Measurements from ENCODE around the gene SIX2. TPM values are rescaled to one million over a fixed set of nuclear protein-coding genes. Genes with fewer than 3 reads are reported as not detected.
A peak's percentile ranks its signal among the peaks of the same experiment; 100 is the strongest.

The SIX2 gene
- total and polyA plus RNA-seq, 2 donors (not counting 1 experiment from before 2014, with no cell fraction given): 0.03 TPM; not detected in 1

DNA sequence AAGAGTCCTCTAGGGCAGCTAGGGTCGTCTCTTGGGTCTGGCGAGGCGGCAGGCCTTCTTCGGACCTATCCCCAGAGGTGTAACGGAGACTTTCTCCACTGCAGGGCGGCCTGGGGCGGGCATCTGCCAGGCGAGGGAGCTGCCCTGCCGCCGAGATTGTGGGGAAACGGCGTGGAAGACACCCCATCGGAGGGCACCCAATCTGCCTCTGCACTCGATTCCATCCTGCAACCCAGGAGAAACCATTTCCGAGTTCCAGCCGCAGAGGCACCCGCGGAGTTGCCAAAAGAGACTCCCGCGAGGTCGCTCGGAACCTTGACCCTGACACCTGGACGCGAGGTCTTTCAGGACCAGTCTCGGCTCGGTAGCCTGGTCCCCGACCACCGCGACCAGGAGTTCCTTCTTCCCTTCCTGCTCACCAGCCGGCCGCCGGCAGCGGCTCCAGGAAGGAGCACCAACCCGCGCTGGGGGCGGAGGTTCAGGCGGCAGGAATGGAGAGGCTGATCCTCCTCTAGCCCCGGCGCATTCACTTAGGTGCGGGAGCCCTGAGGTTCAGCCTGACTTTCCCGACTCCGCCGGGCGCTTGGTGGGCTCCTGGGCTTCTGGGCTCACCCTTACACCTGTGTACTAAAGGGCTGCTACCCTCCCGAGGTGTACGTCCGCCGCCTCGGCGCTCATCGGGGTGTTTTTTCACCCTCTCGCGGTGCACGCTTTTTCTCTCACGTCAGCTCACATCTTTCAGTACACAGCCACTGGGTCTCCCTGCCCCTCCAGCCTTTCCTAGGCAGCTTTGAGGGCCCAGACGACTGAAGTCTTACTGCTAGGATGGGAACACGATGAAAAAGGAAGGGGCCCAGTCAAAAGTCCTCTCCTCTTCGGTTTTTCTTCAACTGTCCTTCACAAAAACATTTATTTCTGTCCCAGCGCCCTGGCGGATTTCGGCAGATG lies 8.1 kb downstream of the SIX2 start:
- H3K4me2 ChIP-seq (ENCODE audit: extremely low read depth, insufficient read depth, low read length): peak overlapping the region; percentile 27
- TF ChIP-seq, protein P1, sequence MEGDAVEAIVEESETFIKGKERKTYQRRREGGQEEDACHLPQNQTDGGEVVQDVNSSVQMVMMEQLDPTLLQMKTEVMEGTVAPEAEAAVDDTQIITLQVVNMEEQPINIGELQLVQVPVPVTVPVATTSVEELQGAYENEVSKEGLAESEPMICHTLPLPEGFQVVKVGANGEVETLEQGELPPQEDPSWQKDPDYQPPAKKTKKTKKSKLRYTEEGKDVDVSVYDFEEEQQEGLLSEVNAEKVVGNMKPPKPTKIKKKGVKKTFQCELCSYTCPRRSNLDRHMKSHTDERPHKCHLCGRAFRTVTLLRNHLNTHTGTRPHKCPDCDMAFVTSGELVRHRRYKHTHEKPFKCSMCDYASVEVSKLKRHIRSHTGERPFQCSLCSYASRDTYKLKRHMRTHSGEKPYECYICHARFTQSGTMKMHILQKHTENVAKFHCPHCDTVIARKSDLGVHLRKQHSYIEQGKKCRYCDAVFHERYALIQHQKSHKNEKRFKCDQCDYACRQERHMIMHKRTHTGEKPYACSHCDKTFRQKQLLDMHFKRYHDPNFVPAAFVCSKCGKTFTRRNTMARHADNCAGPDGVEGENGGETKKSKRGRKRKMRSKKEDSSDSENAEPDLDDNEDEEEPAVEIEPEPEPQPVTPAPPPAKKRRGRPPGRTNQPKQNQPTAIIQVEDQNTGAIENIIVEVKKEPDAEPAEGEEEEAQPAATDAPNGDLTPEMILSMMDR (conservative IDR thresholded peaks at IDR 0.05 in 1 of 2, IDR thresholded peaks at IDR 0.05 in 1 of 2; ENCODE audit: low read depth in 1 of 2, low read length in 2 of 2): no peak
- TF ChIP-seq EZH2 (IDR thresholded peaks at IDR 0.05; ENCODE audit: low read length, missing control alignments): peak; percentile 88
- H3K79me2 ChIP-seq (ENCODE audit: control insufficient read depth, insufficient read depth, low read length): no peaks in the 10 kb centered on the region
- H3K27ac ChIP-seq (ENCODE audit: insufficient read depth, low read length): no peak overlapping the region
- H3K27me3 ChIP-seq (ENCODE audit: control insufficient read depth, insufficient read depth, low read length): peaks cover 84% of the 10 kb centered on the region
- H3K9ac ChIP-seq (ENCODE audit: insufficient read depth, low read length): no peak overlapping the region
- H3K9me3 ChIP-seq (ENCODE audit: control insufficient read depth, insufficient read depth, low read depth, low read length): no peaks in the 10 kb centered on the region
- H3K36me3 ChIP-seq (ENCODE audit: control insufficient read depth, insufficient read depth, low read length): no peaks in the 10 kb centered on the region
- DNase-seq (ENCODE audit: low read depth in 2 of 2): no peak
- no peaks in the 10 kb centered on the region for H3K4me1 ChIP-seq (ENCODE audit: control insufficient read depth, extremely low read depth, insufficient read depth, low read length)
- peak overlapping the region in 2 of 4 experiments; percentile 9 to 17 for H3K4me3 ChIP-seq (replicated peaks in 1 of 4; ENCODE audit: control extremely low read depth in 1 of 4, insufficient read depth in 1 of 4, low read depth in 3 of 4, low read length in 4 of 4)
- no peaks in the 10 kb centered on the region for H4K20me1 ChIP-seq (ENCODE audit: control insufficient read depth, extremely low read depth, insufficient read depth, low read length)
- H2AFZ ChIP-seq (ENCODE audit: low read length): no peak overlapping the region

DNA sequence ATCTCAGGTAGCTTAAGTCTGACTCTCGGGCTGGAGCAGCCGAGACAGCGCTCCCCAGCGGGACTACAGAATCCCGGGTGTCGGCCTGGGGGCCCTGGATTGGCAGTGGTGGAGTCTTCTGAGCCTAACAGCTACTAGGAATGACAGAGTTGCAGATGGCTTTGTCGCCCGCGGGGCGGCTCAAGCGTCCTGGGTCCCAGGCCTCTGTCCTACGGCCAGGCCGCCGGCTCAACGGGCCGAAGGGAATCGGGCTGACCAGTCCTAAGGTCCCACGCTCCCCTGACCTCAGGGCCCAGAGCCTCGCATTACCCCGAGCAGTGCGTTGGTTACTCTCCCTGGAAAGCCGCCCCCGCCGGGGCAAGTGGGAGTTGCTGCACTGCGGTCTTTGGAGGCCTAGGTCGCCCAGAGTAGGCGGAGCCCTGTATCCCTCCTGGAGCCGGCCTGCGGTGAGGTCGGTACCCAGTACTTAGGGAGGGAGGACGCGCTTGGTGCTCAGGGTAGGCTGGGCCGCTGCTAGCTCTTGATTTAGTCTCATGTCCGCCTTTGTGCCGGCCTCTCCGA lies 8.8 kb downstream of the SIX2 start:
- Histone ChIP-seq H3K27ac (ENCODE audit: insufficient read depth, low read length) (no peak overlapping the region), H3K4me2 (ENCODE audit: extremely low read depth, insufficient read depth, low read length) (no peak overlapping the region), H3K4me3 (replicated peaks in 1 of 4; ENCODE audit: control extremely low read depth in 1 of 4, insufficient read depth in 1 of 4, low read depth in 3 of 4, low read length in 4 of 4) (no peak overlapping the region), H3K9me3 (ENCODE audit: control insufficient read depth, insufficient read depth, low read depth, low read length) (no peaks in the 10 kb centered on the region), H3K9ac (ENCODE audit: insufficient read depth, low read length) (no peak overlapping the region), H3K4me1 (ENCODE audit: control insufficient read depth, extremely low read depth, insufficient read depth, low read length) (no peaks in the 10 kb centered on the region), H3K36me3 (ENCODE audit: control insufficient read depth, insufficient read depth, low read length) (no peaks in the 10 kb centered on the region), H4K20me1 (ENCODE audit: control insufficient read depth, extremely low read depth, insufficient read depth, low read length) (no peaks in the 10 kb centered on the region), H3K27me3 (ENCODE audit: control insufficient read depth, insufficient read depth, low read length) (peaks cover 77% of the 10 kb centered on the region), H3K79me2 (ENCODE audit: control insufficient read depth, insufficient read depth, low read length) (no peaks in the 10 kb centered on the region), H2AFZ (ENCODE audit: low read length) (no peak overlapping the region)
- DNase-seq (ENCODE audit: low read depth in 2 of 2): no peak
- TF ChIP-seq EZH2 (IDR thresholded peaks at IDR 0.05; ENCODE audit: low read length, missing control alignments): peak; percentile 38
- TF ChIP-seq, protein P1 (conservative IDR thresholded peaks at IDR 0.05 in 1 of 2, IDR thresholded peaks at IDR 0.05 in 1 of 2; ENCODE audit: low read depth in 1 of 2, low read length in 2 of 2): no peak

DNA sequence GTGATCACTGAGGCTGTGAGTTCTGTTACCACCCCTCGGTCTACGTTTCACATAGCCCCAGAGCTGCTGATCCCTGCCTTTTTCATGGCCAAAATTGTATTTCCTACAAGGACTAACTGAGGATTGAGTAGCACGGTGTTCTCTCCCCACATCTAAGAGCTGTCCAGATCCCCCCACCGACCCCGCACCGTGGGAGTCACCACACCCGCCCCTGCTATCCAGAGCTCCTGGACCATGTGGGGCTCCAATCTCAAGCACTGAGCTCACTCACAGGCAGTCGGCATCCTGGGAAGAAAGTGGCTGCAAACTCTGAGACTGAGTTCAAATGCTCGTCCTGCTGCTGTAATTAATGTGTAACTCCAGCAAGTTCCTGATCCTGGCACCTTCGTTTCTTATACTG lies 9.7 kb downstream of the SIX2 start:
- Histone ChIP-seq H3K27ac (ENCODE audit: insufficient read depth, low read length) (no peak overlapping the region), H3K9me3 (ENCODE audit: control insufficient read depth, insufficient read depth, low read depth, low read length) (no peaks in the 10 kb centered on the region), H3K4me1 (ENCODE audit: control insufficient read depth, extremely low read depth, insufficient read depth, low read length) (no peaks in the 10 kb centered on the region), H2AFZ (ENCODE audit: low read length) (no peak overlapping the region), H3K27me3 (ENCODE audit: control insufficient read depth, insufficient read depth, low read length) (peaks cover 71% of the 10 kb centered on the region), H4K20me1 (ENCODE audit: control insufficient read depth, extremely low read depth, insufficient read depth, low read length) (no peaks in the 10 kb centered on the region), H3K79me2 (ENCODE audit: control insufficient read depth, insufficient read depth, low read length) (no peaks in the 10 kb centered on the region), H3K9ac (ENCODE audit: insufficient read depth, low read length) (no peak overlapping the region), H3K4me2 (ENCODE audit: extremely low read depth, insufficient read depth, low read length) (no peak overlapping the region), H3K4me3 (replicated peaks in 1 of 4; ENCODE audit: control extremely low read depth in 1 of 4, insufficient read depth in 1 of 4, low read depth in 3 of 4, low read length in 4 of 4) (no peak overlapping the region), H3K36me3 (ENCODE audit: control insufficient read depth, insufficient read depth, low read length) (no peaks in the 10 kb centered on the region)
- DNase-seq (ENCODE audit: low read depth in 2 of 2): no peak
- peak; percentile 21 for TF ChIP-seq EZH2 (IDR thresholded peaks at IDR 0.05; ENCODE audit: low read length, missing control alignments)
- TF ChIP-seq, protein P1 (conservative IDR thresholded peaks at IDR 0.05 in 1 of 2, IDR thresholded peaks at IDR 0.05 in 1 of 2; ENCODE audit: low read depth in 1 of 2, low read length in 2 of 2): no peak
